ENCODE measurements around the gene SGMS2.

DNA sequence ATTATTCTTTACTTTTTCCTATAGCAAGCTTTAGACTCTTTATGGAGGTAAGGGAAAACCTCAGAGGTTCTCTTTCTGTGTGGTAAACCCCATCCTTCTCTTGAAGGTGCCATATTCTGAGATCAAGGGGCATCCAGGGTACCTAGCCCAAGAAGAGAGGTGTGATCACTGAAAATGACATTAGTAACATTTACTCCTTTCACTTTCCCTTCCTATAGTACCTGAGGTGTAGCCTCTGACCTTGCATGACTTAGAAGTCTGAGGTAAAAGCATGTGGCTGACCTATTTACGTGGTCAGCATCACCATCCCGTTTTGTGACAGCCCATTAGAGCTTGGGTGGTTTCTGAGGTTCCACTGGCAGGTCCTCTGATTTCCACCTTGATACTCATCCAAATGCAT, 25.7 kb downstream of the SGMS2 start:
- TF ChIP-seq, protein P1, sequence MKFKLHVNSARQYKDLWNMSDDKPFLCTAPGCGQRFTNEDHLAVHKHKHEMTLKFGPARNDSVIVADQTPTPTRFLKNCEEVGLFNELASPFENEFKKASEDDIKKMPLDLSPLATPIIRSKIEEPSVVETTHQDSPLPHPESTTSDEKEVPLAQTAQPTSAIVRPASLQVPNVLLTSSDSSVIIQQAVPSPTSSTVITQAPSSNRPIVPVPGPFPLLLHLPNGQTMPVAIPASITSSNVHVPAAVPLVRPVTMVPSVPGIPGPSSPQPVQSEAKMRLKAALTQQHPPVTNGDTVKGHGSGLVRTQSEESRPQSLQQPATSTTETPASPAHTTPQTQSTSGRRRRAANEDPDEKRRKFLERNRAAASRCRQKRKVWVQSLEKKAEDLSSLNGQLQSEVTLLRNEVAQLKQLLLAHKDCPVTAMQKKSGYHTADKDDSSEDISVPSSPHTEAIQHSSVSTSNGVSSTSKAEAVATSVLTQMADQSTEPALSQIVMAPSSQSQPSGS (tag by site-specific recombination; IDR thresholded peaks at IDR 0.05; ENCODE audit: low read depth): no peak
- TF ChIP-seq, protein P2, sequence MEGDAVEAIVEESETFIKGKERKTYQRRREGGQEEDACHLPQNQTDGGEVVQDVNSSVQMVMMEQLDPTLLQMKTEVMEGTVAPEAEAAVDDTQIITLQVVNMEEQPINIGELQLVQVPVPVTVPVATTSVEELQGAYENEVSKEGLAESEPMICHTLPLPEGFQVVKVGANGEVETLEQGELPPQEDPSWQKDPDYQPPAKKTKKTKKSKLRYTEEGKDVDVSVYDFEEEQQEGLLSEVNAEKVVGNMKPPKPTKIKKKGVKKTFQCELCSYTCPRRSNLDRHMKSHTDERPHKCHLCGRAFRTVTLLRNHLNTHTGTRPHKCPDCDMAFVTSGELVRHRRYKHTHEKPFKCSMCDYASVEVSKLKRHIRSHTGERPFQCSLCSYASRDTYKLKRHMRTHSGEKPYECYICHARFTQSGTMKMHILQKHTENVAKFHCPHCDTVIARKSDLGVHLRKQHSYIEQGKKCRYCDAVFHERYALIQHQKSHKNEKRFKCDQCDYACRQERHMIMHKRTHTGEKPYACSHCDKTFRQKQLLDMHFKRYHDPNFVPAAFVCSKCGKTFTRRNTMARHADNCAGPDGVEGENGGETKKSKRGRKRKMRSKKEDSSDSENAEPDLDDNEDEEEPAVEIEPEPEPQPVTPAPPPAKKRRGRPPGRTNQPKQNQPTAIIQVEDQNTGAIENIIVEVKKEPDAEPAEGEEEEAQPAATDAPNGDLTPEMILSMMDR (tag by site-specific recombination; IDR thresholded peaks at IDR 0.05): no peak
- TF ChIP-seq SCRT1 (tag by site-specific recombination; IDR thresholded peaks at IDR 0.05; ENCODE audit: borderline replicate concordance) (no peak), ZNF585B (tag by site-specific recombination; IDR thresholded peaks at IDR 0.05) (no peak), ZNF423 (tag by site-specific recombination; IDR thresholded peaks at IDR 0.05) (no peak)

Data from HEK293 (cell line).